Measurements from ENCODE around the gene XAB2.

Gene XAB2

DNA sequence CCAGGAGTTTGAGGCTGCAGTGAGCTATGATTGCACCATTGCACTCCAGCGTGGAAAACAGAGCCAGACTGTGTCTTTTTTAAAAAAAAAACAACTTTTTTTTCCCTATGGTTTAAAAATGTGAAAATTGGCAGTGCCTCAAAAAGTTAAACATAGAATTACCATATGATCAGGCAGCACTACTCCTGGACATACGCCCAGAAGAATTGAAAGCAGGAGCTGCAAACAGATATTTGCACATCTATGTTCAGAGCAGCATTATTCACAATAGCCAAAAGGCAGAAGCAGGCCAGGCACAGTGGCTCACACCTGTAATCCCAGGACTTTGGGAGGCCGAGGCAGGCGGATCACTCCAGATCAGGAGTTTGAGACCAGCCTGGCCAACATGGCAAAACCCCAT is 35.7 kb upstream of the XAB2 start:
- Histone ChIP-seq H3K4me3 (replicated peaks; ENCODE audit: low read depth, low read length) (no peak overlapping the region), H3K27me3 (replicated peaks; ENCODE audit: control insufficient read depth, insufficient read depth, low read length) (no peaks in the 10 kb centered on the region; the same call in 1 of the 2 replicates), H3K36me3 (ENCODE audit: control insufficient read depth, insufficient read depth, low read length) (no peaks in the 10 kb centered on the region)
- TF ChIP-seq, protein P1, sequence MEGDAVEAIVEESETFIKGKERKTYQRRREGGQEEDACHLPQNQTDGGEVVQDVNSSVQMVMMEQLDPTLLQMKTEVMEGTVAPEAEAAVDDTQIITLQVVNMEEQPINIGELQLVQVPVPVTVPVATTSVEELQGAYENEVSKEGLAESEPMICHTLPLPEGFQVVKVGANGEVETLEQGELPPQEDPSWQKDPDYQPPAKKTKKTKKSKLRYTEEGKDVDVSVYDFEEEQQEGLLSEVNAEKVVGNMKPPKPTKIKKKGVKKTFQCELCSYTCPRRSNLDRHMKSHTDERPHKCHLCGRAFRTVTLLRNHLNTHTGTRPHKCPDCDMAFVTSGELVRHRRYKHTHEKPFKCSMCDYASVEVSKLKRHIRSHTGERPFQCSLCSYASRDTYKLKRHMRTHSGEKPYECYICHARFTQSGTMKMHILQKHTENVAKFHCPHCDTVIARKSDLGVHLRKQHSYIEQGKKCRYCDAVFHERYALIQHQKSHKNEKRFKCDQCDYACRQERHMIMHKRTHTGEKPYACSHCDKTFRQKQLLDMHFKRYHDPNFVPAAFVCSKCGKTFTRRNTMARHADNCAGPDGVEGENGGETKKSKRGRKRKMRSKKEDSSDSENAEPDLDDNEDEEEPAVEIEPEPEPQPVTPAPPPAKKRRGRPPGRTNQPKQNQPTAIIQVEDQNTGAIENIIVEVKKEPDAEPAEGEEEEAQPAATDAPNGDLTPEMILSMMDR (IDR thresholded peaks at IDR 0.05; ENCODE audit: insufficient read depth, low read length, poor library complexity, severe bottlenecking): no peak
- DNase-seq (ENCODE audit: extremely low read depth, insufficient read length): no peak

DNA sequence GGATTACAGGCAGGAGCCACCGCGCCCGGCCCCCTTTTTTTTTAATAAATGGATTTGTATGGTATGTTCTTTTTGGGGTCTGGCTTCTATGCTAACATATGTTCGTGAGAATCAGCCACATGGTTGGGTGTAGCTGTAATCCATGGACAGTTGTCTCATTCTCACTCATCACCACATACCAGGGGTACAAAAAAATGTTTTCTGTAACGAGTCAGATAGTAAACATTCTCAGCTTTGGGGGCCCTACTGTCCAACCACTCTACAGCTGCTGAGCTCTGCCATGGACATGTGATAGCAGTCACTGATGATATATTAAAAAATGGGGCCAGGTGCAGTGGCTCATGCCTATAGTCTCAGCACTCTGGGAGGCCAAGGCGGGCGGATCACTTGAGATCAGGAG is 34.4 kb upstream of the XAB2 start:
- Histone ChIP-seq H3K36me3 (ENCODE audit: control insufficient read depth, insufficient read depth, low read length) (no peaks in the 10 kb centered on the region), H3K27me3 (replicated peaks; ENCODE audit: control insufficient read depth, insufficient read depth, low read length) (no peaks in the 10 kb centered on the region; the same call in 1 of the 2 replicates)
- TF ChIP-seq, protein P1 (IDR thresholded peaks at IDR 0.05; ENCODE audit: insufficient read depth, low read length, poor library complexity, severe bottlenecking): no peak

DNA sequence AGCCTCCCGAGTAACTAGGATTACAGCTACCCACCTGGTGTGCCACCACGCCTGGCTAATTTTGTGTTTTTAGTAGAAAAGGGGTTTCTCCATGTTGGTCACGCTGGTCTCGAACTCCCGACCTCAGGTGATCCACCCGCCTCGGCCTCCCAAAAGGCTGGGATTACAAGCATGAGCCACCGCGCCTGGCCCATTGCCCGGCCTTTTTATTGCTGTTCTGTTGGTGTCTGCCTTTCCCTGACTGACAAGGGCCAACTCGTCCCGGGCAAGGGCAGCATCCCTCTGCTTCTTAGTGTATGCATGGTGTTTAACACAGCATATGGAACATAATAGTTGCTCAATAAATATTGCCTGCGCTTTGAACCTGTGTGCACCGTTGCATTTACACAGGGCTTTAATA is 33.3 kb upstream of the XAB2 start:
- no peak for DNase-seq (ENCODE audit: extremely low read depth, insufficient read length)
- no peaks in the 10 kb centered on the region for H3K36me3 ChIP-seq (ENCODE audit: control insufficient read depth, insufficient read depth, low read length)
- TF ChIP-seq, protein P1 (IDR thresholded peaks at IDR 0.05; ENCODE audit: insufficient read depth, low read length, poor library complexity, severe bottlenecking): no peak
- no peak overlapping the region for H3K4me3 ChIP-seq (replicated peaks; ENCODE audit: low read depth, low read length)
- H3K27me3 ChIP-seq (replicated peaks; ENCODE audit: control insufficient read depth, insufficient read depth, low read length): no peaks in the 10 kb centered on the region; the same call in 1 of the 2 replicates

More for the DNA sequence above, 34.4 kb upstream of the XAB2 start:
- no peak overlapping the region for H3K4me3 ChIP-seq (replicated peaks; ENCODE audit: low read depth, low read length)
- no peak for DNase-seq (ENCODE audit: extremely low read depth, insufficient read length)

DNA sequence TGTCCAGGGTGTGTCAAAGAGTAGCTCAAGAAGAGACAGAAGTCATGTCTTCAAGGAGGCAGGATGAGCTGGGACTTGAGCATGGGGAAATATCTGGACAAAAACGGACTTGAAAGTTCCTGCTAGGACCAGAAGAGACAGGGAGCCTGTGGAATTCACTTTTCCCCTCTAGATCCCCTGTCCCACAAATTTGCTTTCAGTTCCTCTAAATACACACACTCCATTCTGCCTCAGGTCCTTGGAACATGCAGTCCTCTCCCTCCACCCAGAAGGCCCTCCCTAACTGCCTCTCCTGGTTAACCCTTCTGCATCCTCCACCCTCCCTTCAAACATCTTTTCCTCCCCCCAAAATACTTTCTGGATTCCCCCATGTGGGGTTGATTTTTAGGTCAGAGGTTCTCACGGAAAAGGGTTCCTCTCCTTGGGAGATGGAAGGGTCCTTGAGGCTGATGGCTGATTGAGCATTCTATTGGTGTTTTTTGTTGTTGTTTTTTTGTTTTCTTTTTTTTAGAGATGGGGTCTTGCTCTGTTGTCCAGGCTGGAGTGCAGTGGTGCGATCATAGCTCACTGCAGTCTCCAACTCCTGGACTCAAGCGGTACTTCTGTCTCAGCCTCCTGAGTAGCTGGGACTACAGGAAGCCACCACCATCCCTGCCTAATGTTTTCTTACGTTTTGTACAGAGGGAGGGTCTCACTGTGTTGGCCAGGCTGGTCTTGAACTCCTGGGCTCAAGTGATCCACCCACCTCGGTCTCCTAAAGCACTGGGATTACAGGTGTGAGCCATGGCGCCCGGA is 32.6 kb upstream of the XAB2 start:
- Histone ChIP-seq H3K27me3 (replicated peaks; ENCODE audit: control insufficient read depth, insufficient read depth, low read length) (no peaks in the 10 kb centered on the region; the same call in 1 of the 2 replicates), H3K4me3 (replicated peaks; ENCODE audit: low read depth, low read length) (no peak overlapping the region), H3K36me3 (ENCODE audit: control insufficient read depth, insufficient read depth, low read length) (no peaks in the 10 kb centered on the region)
- DNase-seq (ENCODE audit: extremely low read depth, insufficient read length): no peak
- TF ChIP-seq, protein P1 (IDR thresholded peaks at IDR 0.05; ENCODE audit: insufficient read depth, low read length, poor library complexity, severe bottlenecking): no peak

DNA sequence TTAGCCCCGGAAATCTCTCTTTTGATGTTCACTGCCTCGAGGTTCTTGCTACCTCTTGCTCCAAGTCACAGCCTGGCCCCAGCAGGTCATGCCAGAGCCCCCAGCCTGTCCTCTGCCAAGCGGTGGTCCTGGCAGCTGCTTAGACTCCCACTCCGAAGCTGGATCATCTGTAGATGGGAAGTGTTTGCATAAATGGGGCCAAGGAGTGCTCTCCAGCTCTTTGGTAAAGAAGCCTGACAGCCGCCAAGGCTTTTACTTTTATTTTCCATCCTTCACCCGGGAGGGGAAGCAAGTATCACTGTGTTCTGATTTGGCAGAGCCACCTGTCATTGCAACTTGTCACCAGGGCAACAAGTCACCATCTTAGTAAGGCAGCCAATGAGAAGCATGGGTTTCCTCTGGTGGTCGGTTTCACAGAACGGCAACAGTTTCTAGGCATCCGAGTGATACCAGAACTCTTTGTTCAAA is 28.9 kb upstream of the XAB2 start:
- TF ChIP-seq, protein P1 (IDR thresholded peaks at IDR 0.05; ENCODE audit: insufficient read depth, low read length, poor library complexity, severe bottlenecking): no peak
- DNase-seq (ENCODE audit: extremely low read depth, insufficient read length): peak; percentile 68
- peak overlapping the region; percentile 69 for H3K4me3 ChIP-seq (replicated peaks; ENCODE audit: low read depth, low read length)
- H3K27me3 ChIP-seq (replicated peaks; ENCODE audit: control insufficient read depth, insufficient read depth, low read length): no peaks in the 10 kb centered on the region; the same call in 1 of the 2 replicates
- H3K36me3 ChIP-seq (ENCODE audit: control insufficient read depth, insufficient read depth, low read length): no peaks in the 10 kb centered on the region
